Sigmoid colon (tissue), 4 donors: ENCODE measurements around the gene OR2H1.
"Not testable (repeated sequence)": the region's sequence is repeated elsewhere in the genome, so short reads cannot be mapped to it uniquely, and the experiment has no call there.

ENCODE experiments used
- EP300 ChIP-seq, 4 donors: sonication (generic); formaldehyde crosslinking; IDR thresholded peaks; one replicate each; pipeline ENCODE4 v1.6.1; 2017; ENCODE audit warnings: antibody characterized with exemption in 4 of 4
- POLR2A ChIP-seq, 2 donors: fragments of 450-650 bp; IDR thresholded peaks; one replicate each; pipeline ENCODE4 v1.6.1; 2016; ENCODE audit warnings: antibody characterized with exemption in 2 of 2, mild to moderate bottlenecking in 2 of 2, moderate library complexity in 2 of 2
- TF ChIP-seq, protein P1 (sequence below), 4 experiments: fragments of 450-650 bp in 3 of 4; fragments of 200-600 bp in 1 of 4; IDR thresholded peaks; one replicate each; pipeline ENCODE4 v1.5.1; 2016 to 2019; ENCODE audit warnings: antibody characterized with exemption in 4 of 4, mild to moderate bottlenecking in 3 of 4, moderate library complexity in 2 of 4

DNA sequence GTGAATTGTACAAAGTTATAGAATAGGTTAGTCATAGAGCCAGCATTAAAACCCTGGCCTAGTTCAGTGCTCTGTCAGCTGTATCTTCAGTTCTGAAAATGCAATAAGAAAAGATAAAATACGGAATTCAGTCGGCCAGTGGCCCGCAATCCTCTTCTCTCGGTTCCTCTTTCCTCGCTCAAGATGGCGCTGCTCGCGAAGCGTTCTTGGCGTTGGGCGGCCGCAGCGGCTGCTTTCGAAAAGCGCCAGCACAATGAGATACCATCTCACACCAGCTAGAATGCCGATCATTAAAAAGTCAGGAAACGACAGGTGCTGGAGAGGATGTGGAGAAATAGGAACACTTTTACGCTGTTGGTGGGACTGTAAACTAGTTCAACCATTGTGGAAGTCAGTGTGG is 20.2 kb upstream of the OR2H1 start:
- TF ChIP-seq, protein P1, sequence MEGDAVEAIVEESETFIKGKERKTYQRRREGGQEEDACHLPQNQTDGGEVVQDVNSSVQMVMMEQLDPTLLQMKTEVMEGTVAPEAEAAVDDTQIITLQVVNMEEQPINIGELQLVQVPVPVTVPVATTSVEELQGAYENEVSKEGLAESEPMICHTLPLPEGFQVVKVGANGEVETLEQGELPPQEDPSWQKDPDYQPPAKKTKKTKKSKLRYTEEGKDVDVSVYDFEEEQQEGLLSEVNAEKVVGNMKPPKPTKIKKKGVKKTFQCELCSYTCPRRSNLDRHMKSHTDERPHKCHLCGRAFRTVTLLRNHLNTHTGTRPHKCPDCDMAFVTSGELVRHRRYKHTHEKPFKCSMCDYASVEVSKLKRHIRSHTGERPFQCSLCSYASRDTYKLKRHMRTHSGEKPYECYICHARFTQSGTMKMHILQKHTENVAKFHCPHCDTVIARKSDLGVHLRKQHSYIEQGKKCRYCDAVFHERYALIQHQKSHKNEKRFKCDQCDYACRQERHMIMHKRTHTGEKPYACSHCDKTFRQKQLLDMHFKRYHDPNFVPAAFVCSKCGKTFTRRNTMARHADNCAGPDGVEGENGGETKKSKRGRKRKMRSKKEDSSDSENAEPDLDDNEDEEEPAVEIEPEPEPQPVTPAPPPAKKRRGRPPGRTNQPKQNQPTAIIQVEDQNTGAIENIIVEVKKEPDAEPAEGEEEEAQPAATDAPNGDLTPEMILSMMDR (IDR thresholded peaks at IDR 0.05) = not testable (repeated sequence)
- TF ChIP-seq POLR2A, EP300 (IDR thresholded peaks at IDR 0.05): not testable (repeated sequence)
